ENCODE measurements around the gene C3orf20.

GRCh38 chr3:14798231-14798630 is 123.3 kb downstream of the C3orf20 start:
- no peak for TF ChIP-seq CTCF (conservative IDR thresholded peaks at IDR 0.05; ENCODE audit: low read depth, low read length)
- TF ChIP-seq POLR2A (IDR thresholded peaks at IDR 0.05; ENCODE audit: low read depth, low read length): no peak
- TF ChIP-seq SMC3 (IDR thresholded peaks at IDR 0.05; ENCODE audit: low read depth, low read length): no peak
- TF ChIP-seq RCOR1 (IDR thresholded peaks at IDR 0.05; ENCODE audit: insufficient replicate concordance, low read length): no peak
- TF ChIP-seq MAFK (IDR thresholded peaks at IDR 0.05; ENCODE audit: low read depth, low read length): no peak
- TF ChIP-seq RAD21 (IDR thresholded peaks at IDR 0.05; ENCODE audit: low read length): no peak
- no peak for TF ChIP-seq ELK1 (IDR thresholded peaks at IDR 0.05; ENCODE audit: borderline replicate concordance, low read depth, low read length)
- TF ChIP-seq CEBPB (IDR thresholded peaks at IDR 0.05; ENCODE audit: low read depth, low read length): no peak
- no peak for TF ChIP-seq FOS (IDR thresholded peaks at IDR 0.05; ENCODE audit: low read depth, low read length)
- no peak for TF ChIP-seq BHLHE40 (IDR thresholded peaks at IDR 0.05; ENCODE audit: low read depth, low read length)
